ENCODE results near the gene MAMDC2.

Gene MAMDC2

GRCh38 chr9:70259512-70259802, 215.8 kb downstream of the MAMDC2 start:
- TF ChIP-seq CTCF (IDR thresholded peaks at IDR 0.05; ENCODE audit: borderline replicate concordance, control extremely low read depth, extremely low read depth, insufficient read depth, missing control alignments): no peak
- no peak for DNase-seq (ENCODE audit: low spot score)
- in situ Hi-C loops (cut with MboI; ENCODE audit: low sequenced_read_pairs, unreplicated experiment): no loop called here

GRCh38 chr9:70260007-70260443, 216.4 kb downstream of the MAMDC2 start:
- in situ Hi-C loops (cut with MboI; ENCODE audit: low sequenced_read_pairs, unreplicated experiment): no loop called here
- DNase-seq (ENCODE audit: low spot score): no peak
- TF ChIP-seq CTCF (IDR thresholded peaks at IDR 0.05; ENCODE audit: borderline replicate concordance, control extremely low read depth, extremely low read depth, insufficient read depth, missing control alignments): no peak

- no peak for DNase-seq (ENCODE audit: low spot score)
- in situ Hi-C loops (cut with MboI; ENCODE audit: low sequenced_read_pairs, unreplicated experiment): no loop called here
- TF ChIP-seq CTCF (IDR thresholded peaks at IDR 0.05; ENCODE audit: borderline replicate concordance, control extremely low read depth, extremely low read depth, insufficient read depth, missing control alignments): no peak
Measured at GRCh38 chr9:70260606-70261005, 217.0 kb downstream of the MAMDC2 start.

GRCh38 chr9:70261131-70261870, 217.7 kb downstream of the MAMDC2 start:
- in situ Hi-C loops (cut with MboI; ENCODE audit: low sequenced_read_pairs, unreplicated experiment): no loop called here

GRCh38 chr9:70262366-70262765, 218.7 kb downstream of the MAMDC2 start:
- TF ChIP-seq CTCF (IDR thresholded peaks at IDR 0.05; ENCODE audit: borderline replicate concordance, control extremely low read depth, extremely low read depth, insufficient read depth, missing control alignments): no peak
- in situ Hi-C loops (cut with MboI; ENCODE audit: low sequenced_read_pairs, unreplicated experiment): no loop called here
- no peak for DNase-seq (ENCODE audit: low spot score)

More at GRCh38 chr9:70261131-70261870, 217.7 kb downstream of the MAMDC2 start:
- DNase-seq (ENCODE audit: low spot score): no peak
- no peak for TF ChIP-seq CTCF (IDR thresholded peaks at IDR 0.05; ENCODE audit: borderline replicate concordance, control extremely low read depth, extremely low read depth, insufficient read depth, missing control alignments)

GRCh38 chr9:70262948-70263347, 219.3 kb downstream of the MAMDC2 start:
- no peak for DNase-seq (ENCODE audit: low spot score)
- TF ChIP-seq CTCF (IDR thresholded peaks at IDR 0.05; ENCODE audit: borderline replicate concordance, control extremely low read depth, extremely low read depth, insufficient read depth, missing control alignments): no peak
- in situ Hi-C loops (cut with MboI; ENCODE audit: low sequenced_read_pairs, unreplicated experiment): no loop called here
